Raji (cell line): Measurements from ENCODE around the gene FXYD3.

Experiments
- POLR2A ChIP-seq: IDR thresholded peaks from 2 replicates; pipeline ENCODE4 v1.6.1; 2011; ENCODE audit warnings: low read depth, low read length, control low read depth; ENCODE audit not compliant: insufficient read depth

FXYD3 gene

DNA sequence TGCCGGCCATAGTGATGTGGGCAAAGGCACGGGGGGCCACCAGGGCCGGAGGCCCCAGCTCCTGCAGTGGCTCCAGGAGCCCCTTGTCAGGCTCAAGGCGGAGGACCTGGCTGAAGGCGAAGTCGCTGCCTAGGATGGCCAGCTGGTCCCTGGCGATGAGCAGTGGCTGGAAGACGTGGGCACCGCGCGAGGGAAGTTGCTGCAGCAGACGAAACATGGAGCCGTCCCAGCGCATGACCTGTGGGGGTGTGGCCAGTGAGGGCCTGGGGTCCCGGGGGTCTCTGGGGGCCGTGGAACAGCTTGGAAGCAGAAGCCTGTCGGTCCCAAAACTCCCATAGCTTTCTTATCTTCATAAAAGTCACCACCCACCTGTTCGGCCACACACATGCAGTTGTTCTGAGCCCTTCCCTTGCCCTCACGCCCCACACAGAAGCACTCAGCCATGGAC, 9.7 kb downstream of the FXYD3 start:
- TF ChIP-seq POLR2A: no peak

GRCh38 chr19:35125749-35126623, 10.4 kb downstream of the FXYD3 start:
- TF ChIP-seq POLR2A: no peak

DNA sequence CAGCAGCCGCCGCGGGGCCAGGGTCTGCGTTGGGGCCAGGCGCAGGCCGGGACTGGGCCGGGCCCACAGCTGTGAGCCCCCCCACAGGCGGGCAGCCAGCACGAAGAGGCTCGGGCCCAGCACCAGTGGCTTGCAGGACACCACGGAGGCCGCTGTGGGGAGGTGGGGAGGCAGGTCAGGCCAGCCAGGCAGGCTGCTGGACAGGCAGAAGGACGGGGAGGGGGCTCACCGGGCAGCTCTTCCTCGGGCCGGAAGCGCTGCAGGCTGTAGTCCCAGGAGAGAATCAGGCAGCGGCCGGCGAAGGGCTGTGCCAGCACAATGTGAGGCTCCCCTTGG, 11.0 kb downstream of the FXYD3 start:
- TF ChIP-seq POLR2A: no peak

- TF ChIP-seq POLR2A: no peak
Measured at GRCh38 chr19:35127871-35128270, 12.2 kb downstream of the FXYD3 start.

DNA sequence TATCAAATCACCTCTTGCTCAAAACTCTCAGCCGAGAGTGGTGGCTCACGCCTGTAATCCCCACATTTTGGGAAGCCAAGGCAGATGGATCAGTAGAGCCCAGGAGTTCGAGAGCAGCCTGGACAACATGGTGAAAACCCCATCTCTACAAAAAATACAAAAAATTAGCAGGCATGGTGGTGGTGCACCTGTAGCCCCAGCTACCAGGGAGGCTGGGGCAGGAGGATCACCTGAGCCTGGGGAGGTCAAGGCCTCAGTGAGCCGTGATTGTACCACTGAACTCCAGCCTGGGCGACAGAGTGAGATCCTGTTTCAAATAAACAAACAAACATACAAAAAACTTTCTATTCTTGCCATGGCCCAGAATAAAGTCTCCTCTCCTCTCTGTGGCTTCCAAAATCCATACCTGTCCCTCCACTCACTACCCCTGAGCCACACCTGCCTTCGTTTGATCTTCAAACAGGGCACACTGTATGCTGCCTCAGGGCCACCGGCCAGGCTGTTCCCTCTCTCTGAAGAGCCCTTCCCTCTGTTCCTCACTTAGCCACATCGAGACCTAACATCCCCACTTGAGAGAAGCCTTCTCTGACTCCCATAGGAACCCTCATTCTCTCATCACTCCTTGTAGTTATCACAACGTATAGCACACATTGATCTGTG, 12.9 kb downstream of the FXYD3 start:
- TF ChIP-seq POLR2A: no peak

DNA sequence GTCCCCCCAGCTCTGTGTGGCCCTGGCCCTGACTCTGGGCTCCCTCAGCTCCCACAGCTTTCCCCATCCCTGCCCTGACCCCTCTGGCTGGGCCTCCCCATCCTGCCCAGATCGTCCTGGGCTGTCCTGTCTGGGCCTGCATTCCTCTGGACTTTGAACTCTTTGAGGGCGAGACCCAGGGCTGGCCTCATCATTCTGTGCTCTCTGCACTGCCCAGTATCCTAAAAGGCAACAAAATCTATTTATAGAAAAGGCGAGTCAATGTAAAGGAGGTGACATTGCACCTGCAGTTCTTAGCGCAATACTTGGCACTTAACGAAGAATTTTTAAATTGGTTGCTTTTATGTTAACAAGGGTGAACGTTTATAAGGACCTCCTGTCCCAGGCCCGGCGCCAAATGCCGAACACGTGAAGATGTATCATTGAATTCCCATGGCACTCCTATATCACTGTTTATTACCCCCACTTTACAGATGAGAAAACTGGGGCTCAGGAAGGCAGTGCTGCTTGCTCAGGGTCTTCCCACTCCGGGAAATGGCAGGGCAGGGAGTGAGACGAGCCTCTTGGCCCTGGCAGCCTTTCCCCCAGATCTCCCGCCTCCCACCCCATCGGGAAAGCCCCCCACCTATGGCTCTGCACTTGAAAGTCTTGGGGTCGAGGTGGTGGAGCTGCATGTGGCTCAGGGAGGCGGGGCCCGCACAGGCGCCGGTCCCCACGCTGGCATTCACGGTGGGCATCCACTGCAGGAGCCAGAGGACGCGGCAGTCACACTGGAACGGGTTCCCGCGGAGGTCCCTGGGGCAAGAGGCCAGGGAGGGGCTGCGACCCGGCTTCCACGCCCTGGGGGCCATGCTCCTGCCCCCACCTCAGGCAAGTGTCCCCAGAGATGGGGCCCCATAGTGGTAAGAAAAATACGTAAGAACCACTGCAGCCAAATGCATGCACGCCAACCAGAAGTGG, 15.4 kb downstream of the FXYD3 start:
- no peak for TF ChIP-seq POLR2A

DNA sequence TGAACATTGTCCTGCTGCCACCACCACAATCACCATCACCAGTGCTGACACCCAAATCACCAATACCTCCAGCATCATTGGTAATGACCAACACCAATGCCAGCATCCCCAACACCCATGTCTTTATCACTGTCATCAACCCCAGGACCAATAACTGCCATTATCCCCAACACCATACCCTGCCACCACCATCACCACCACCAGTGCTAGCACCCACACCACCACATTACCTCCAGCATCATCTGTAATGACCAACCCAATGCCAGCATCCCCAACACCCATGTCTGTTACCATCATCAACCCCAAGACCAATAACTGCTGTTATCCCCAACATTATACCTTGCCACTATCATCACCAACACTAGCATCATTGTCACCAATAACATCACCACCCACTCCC, 16.6 kb downstream of the FXYD3 start:
- no peak for TF ChIP-seq POLR2A

DNA sequence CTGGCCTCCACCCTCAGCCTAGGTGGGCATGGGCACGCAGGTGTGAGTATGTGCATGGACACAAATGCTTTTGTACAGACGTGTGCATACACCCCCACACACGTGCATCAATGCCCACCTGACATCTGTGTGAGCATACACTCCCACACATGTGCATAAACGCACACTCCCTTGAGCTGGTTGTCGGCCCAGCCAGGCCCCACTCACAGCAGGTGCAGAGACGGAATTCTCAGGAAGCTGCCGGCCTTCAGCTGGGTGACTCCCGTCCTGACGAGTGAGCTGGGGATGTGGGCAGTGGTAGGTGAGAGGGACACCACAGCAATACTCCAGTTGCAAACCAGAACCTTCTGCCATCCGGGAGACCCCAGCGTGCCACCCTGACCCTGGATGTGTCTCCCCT, 18.2 kb downstream of the FXYD3 start:
- TF ChIP-seq POLR2A: no peak

- no peak for TF ChIP-seq POLR2A
Measured at GRCh38 chr19:35134601-35135242, 19.1 kb downstream of the FXYD3 start, which contains the start of gene LGI4. Gene LGI4 (minus strand): TSS chr19:35135059. CDS start chr19:35134680, 379 bp downstream.

GRCh38 chr19:35135389-35135909, 19.8 kb downstream of the FXYD3 start:
- TF ChIP-seq POLR2A: no peak

DNA sequence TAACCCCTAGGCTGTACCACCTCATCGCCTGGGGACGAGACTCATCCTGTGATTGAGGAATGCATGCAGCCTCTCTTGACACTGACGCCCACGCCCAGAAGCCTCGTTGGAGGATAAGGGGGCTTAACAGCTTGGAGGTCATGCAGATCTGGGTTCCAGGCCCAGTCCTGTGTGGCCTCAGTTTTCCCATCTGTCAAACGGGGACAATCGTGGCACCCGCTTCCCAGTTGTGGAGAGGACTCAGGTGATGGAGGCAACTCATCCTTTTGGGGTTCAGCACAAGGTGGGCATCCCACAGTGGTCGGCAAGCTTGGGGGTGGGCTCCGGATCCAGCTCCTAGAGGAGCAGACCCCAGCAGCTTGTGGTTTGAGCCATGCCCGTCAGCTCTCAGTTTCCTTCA, 20.6 kb downstream of the FXYD3 start:
- no peak for TF ChIP-seq POLR2A

DNA sequence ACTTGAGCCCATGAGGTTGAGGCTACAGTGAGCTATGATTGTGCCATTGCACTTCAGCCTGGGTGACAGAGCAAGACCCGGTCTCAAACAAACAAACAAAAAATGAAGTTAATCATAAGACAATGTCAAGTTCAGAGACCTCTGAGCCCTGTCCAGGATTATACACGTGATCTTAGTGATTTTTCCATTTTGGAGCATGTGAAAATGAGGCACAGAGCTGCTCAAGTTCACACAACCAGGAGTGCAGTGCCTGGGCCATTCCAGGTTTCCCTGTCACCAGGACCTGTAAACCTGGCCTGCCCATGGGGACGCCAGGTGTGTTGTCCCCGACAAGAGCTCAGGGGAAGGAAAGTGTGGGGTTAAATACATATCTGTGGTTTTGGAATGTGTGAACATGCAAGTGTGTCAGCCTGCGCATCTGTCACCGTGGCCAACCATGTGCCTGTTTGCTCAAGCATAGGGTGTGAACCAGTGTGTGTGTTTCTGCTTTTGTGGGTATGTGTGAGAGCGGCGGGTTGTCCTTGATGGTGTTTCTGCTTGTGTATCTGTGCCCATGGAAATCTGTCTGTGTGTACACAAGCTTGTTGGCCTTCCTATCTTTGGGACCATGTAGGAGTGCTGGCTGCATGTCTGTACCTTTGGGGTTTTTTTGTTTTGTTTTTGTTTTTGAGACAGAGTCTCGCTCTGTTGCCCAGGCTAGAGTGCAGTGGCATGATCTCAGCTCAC, 21.5 kb downstream of the FXYD3 start:
- no peak for TF ChIP-seq POLR2A

DNA sequence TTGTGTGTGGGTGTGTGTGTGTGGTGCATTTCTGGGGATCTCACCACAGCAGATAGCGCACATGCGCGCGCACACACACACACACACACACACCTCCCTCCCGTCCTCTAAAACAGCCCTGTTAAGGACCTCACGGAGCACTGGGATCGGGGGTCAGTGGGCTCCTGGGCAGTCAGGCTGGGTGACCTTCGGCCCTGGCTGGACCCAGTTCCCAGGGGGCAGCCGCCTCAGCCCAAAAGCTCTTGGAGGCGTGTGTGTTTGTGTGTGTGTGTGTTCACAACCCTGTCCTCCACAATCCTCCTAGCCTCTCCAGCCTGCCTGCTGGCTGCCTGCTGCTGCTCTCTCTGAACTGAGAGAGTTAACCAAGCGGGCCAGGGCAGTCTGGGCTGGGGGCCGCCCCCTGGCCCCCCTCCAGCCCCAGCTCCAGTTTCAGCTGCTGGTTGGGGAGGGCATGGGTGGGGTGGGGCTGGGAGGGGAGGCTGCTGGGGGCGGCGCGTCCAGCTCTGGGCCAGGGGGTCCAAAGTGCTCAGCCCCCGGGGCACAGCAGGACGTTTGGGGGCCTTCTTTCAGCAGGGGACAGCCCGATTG, 22.8 kb downstream of the FXYD3 start, which contains the start of gene FXYD1:
Gene FXYD1 (plus strand): TSS at position 520 of the 588 bp plus-strand sequence. CDS start 1,256 bp downstream, outside the sequence.
- no peak for TF ChIP-seq POLR2A
